Left kidney (tissue), 2 donors: ENCODE data around the gene PTPN14. TPM values are rescaled to one million over a fixed set of nuclear protein-coding genes. Genes with fewer than 3 reads are reported as not detected.

ENCODE experiments used
- DNase-seq: peaks from one replicate; pipeline ENCODE4 v3.0.0-alpha.2; 2013
- polyA plus RNA-seq: library from polyadenylated mRNA; unstranded; fragments of 120-200 nt; gene quantifications from one replicate; pipeline ENCODE4 v1.2.1, GENCODE V29; 2013; ENCODE audit not compliant: insufficient read length

Gene PTPN14
- polyA plus RNA-seq, 1 donor = 44.4 TPM

- peak; percentile 45 for DNase-seq
These were observed 218.2 kb downstream of the PTPN14 start for GRCh38 chr1:214332946-214333798.

- DNase-seq = no peak
These were observed 219.5 kb downstream of the PTPN14 start for GRCh38 chr1:214331827-214332423.

- DNase-seq = no peak
These were observed 220.2 kb downstream of the PTPN14 start for GRCh38 chr1:214331180-214331579.

- DNase-seq = no peak
These were observed 220.7 kb downstream of the PTPN14 start for GRCh38 chr1:214330715-214331114.

- no peak for DNase-seq
These were observed 221.2 kb downstream of the PTPN14 start for GRCh38 chr1:214330222-214330621.

GRCh38 chr1:214329470-214330220, 221.8 kb downstream of the PTPN14 start:
- no peak for DNase-seq

- DNase-seq = peak; percentile 78
These were observed 222.5 kb downstream of the PTPN14 start for GRCh38 chr1:214328770-214329469.

GRCh38 chr1:214327514-214327913, 223.9 kb downstream of the PTPN14 start:
- DNase-seq = no peak

- no peak for DNase-seq
These were observed 225.0 kb downstream of the PTPN14 start for GRCh38 chr1:214326406-214326805.

GRCh38 chr1:214324896-214325800, 226.3 kb downstream of the PTPN14 start:
- no peak for DNase-seq

- DNase-seq = no peak
These were observed 229.5 kb downstream of the PTPN14 start for GRCh38 chr1:214321705-214322453.

- no peak for DNase-seq
These were observed 231.5 kb downstream of the PTPN14 start for GRCh38 chr1:214319938-214320337.

GRCh38 chr1:214318956-214319736, 232.3 kb downstream of the PTPN14 start:
- no peak for DNase-seq

- DNase-seq = no peak
These were observed 233.0 kb downstream of the PTPN14 start for GRCh38 chr1:214318356-214318755.

- no peak for DNase-seq
These were observed 233.7 kb downstream of the PTPN14 start for GRCh38 chr1:214317734-214318133.

GRCh38 chr1:214317300-214317699, 234.1 kb downstream of the PTPN14 start:
- DNase-seq = no peak

GRCh38 chr1:214316593-214316992, 234.8 kb downstream of the PTPN14 start:
- no peak for DNase-seq

- no peak for DNase-seq
These were observed 237.1 kb downstream of the PTPN14 start for GRCh38 chr1:214314178-214314843.

- DNase-seq = no peak
These were observed 238.8 kb downstream of the PTPN14 start for GRCh38 chr1:214312530-214313051.
